Measurements from ENCODE around the gene PTPN11.

GRCh38 chr12:112515868-112516267 is 97.1 kb downstream of the PTPN11 start:
- TF ChIP-seq, protein P1, sequence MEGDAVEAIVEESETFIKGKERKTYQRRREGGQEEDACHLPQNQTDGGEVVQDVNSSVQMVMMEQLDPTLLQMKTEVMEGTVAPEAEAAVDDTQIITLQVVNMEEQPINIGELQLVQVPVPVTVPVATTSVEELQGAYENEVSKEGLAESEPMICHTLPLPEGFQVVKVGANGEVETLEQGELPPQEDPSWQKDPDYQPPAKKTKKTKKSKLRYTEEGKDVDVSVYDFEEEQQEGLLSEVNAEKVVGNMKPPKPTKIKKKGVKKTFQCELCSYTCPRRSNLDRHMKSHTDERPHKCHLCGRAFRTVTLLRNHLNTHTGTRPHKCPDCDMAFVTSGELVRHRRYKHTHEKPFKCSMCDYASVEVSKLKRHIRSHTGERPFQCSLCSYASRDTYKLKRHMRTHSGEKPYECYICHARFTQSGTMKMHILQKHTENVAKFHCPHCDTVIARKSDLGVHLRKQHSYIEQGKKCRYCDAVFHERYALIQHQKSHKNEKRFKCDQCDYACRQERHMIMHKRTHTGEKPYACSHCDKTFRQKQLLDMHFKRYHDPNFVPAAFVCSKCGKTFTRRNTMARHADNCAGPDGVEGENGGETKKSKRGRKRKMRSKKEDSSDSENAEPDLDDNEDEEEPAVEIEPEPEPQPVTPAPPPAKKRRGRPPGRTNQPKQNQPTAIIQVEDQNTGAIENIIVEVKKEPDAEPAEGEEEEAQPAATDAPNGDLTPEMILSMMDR (IDR thresholded peaks at IDR 0.05; ENCODE audit: control extremely low read depth in 1 of 3, insufficient read depth in 1 of 3, low read depth in 1 of 3, low read length in 3 of 3): no peak
- TF ChIP-seq POLR2AphosphoS5 (IDR thresholded peaks at IDR 0.05; ENCODE audit: low read depth, low read length): no peak
- TF ChIP-seq EP300 (IDR thresholded peaks at IDR 0.05; ENCODE audit: borderline replicate concordance in 1 of 2, low read depth in 2 of 2, low read length in 2 of 2): no peak
- TF ChIP-seq POLR2A (IDR thresholded peaks at IDR 0.05; ENCODE audit: control extremely low read depth in 1 of 2, low read depth in 2 of 2, low read length in 2 of 2): no peak
- no peak for TF ChIP-seq SRF (IDR thresholded peaks at IDR 0.05; ENCODE audit: low read depth, low read length)
- no peak for TF ChIP-seq CHD2 (IDR thresholded peaks at IDR 0.05; ENCODE audit: low read length)
- TF ChIP-seq EZH2 (IDR thresholded peaks at IDR 0.05; ENCODE audit: low read depth, low read length, severe bottlenecking): no peak
- TF ChIP-seq RNF2 (IDR thresholded peaks at IDR 0.05; ENCODE audit: borderline replicate concordance, low read depth, low read length, missing control alignments, poor library complexity, severe bottlenecking): no peak
- no peak for TF ChIP-seq RXRA (IDR thresholded peaks at IDR 0.05; ENCODE audit: insufficient read depth, low read depth, low read length)
- TF ChIP-seq CEBPB (IDR thresholded peaks at IDR 0.05; ENCODE audit: low read depth, low read length): no peak
- no peak for TF ChIP-seq TAF1 (IDR thresholded peaks at IDR 0.05; ENCODE audit: low read depth, low read length)
- no peak for TF ChIP-seq FOSL1 (IDR thresholded peaks at IDR 0.05; ENCODE audit: insufficient read depth, low read depth, low read length)
- no peak for TF ChIP-seq HDAC6 (IDR thresholded peaks at IDR 0.05; ENCODE audit: low read depth, low read length)
- no peak for TF ChIP-seq JUN (IDR thresholded peaks at IDR 0.05; ENCODE audit: low read depth, low read length)
